ENCODE measurements around the gene AMH. TPM values are rescaled to one million over a fixed set of nuclear protein-coding genes. Genes with fewer than 3 reads are reported as not detected.

The AMH gene
- total RNA-seq, 1 experiment from 2014 or later, result 42.8 TPM

DNA sequence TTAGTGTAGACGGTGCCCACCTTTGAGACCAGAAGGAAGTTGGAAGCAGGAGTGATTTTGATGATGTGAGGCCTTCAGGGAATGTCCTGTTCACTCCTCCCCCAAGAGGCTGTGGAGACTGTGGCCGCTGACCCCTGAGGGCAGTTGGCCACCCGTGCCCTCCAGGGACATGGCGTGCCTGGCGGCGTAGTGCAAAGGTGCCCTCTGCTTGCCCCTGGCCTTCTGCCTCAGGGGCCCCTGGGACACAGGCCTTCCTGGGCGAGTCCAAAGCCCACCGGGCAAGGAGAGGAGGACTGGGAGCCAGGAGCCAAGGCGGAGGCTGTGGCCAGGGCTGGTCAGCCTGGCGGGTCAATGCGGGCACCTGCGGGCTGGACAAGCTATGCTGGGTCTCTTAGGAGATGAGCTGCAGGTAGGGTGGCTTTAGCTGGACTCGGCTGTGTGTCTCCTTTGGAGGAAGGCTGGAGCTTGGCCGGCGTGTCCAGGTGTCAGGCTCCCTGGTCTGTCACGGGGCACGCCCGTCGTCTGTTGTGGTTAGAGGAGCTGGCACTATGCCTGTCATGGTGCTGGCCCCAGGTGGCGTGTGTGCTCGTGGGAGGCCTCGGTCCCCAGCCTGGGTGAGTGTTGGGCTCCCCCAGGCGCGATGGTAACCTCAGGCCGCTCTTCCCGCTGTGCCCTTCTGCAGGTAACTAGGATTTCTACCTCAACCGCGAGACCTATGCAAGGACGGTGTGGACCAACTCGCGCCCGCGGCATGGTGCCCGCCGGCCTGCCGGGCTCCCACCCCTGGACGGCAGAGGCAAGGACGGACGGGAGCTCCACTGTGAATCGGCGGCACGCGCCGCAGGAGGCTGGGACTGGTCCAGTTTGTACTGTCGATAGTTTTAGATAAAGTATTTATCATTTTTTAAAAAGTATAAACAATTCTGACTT, 19.8 kb upstream of the AMH start:
- H3K27me3 ChIP-seq (ENCODE audit: insufficient read depth, low read length), result no peaks in the 10 kb centered on the region
- ChIA-PET RAD21 (ENCODE audit: low non-redundant PET in 1 of 2, low total read pairs in 2 of 2, uncharacterized antibody in 2 of 2, unreplicated experiment in 2 of 2) (interaction anchor here in 1 of 2 experiments (1.1 kb wide), 1 partner anchor 73 kb away, joined by 5 read pairs; no protein-coding TSS in a partner anchor), POLR2A (no interaction called here), CTCF (interaction anchor here (1.3 kb wide), 1 partner anchor 382 kb away, joined by 3 read pairs; no protein-coding TSS in a partner anchor)
- peaks cover 0 to 6% of the 10 kb centered on the region in 2 experiments; a peak in 1 of 4 replicates for H3K4me1 ChIP-seq (ENCODE audit: control insufficient read depth in 1 of 2, insufficient read depth in 2 of 2, low read length in 2 of 2)
- H3K4me2 ChIP-seq (ENCODE audit: low read length), result no peak overlapping the region
- ATAC-seq (no peak), DNase-seq (ENCODE audit: low read depth, low spot score) (no peak)
- no peaks in the 10 kb centered on the region; the same call in 1 of the 2 replicates for H4K20me1 ChIP-seq (ENCODE audit: insufficient read depth)
- no peak overlapping the region; the same call in 1 of the 2 replicates for H3K27ac ChIP-seq (ENCODE audit: low read depth, low read length)
- H3K4me3 ChIP-seq (replicated peaks in 1 of 2; ENCODE audit: low read depth in 1 of 2, low read length in 2 of 2), result no peak overlapping the region
- H2AFZ ChIP-seq (ENCODE audit: low read depth, low read length, poor library complexity, severe bottlenecking), result no peak overlapping the region
- peaks cover 16% of the 10 kb centered on the region for H3K79me2 ChIP-seq (ENCODE audit: insufficient read depth, low read length)
- TF ChIP-seq POLR2AphosphoS5 (IDR thresholded peaks at IDR 0.05; ENCODE audit: low read depth, low read length) (0 out of 2 replicates have a peak, but pooled peaks have one; percentile 4), CBX3 (IDR thresholded peaks at IDR 0.05; ENCODE audit: low read depth) (no peak)
- intact Hi-C loops (cut with micrococcal nuclease), result no loop called here
- no peak overlapping the region for H3K9ac ChIP-seq (ENCODE audit: low read length)
- no TSS peak for BruUV-seq (replicated peaks)
- H3K9me2 ChIP-seq (ENCODE audit: insufficient read depth), result no peaks in the 10 kb centered on the region
- H3K36me3 ChIP-seq (ENCODE audit: control insufficient read depth in 1 of 2, insufficient read depth in 2 of 2, low read length in 2 of 2), result peaks cover 5 to 36% of the 10 kb centered on the region in 2 experiments; a peak in 3 of 4 replicates
- no peaks in the 10 kb centered on the region for H3K9me3 ChIP-seq (ENCODE audit: control insufficient read depth in 1 of 2, insufficient read depth in 1 of 2, low read depth in 1 of 2, low read length in 2 of 2)

DNA sequence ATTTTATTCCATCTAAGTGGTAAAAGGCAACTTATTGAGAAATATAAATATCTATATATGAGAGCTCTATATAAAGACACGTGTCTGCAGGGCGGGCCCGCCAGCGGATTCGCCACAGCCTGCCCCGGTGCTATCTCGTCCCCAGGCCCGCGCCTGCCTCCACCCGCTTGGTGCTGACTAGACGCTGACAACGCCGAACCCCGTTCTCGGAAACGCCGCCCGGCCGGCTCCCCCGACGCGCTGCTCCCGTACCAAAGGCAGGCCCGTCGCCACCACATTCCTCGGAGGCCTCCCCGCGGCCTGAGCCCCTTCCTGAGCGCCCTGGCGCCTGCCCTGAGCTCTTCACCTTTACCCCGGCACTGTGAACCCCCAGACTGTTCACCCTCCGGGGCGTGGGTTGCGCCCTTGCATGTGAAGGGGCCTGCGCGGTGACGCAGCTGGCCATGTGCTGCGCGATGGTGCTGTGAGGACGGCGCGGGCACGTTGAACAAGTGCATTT, 19.0 kb upstream of the AMH start:
- H3K79me2 ChIP-seq (ENCODE audit: insufficient read depth, low read length), result peaks cover 24% of the 10 kb centered on the region
- no peak overlapping the region for H3K4me3 ChIP-seq (replicated peaks in 1 of 2; ENCODE audit: low read depth in 1 of 2, low read length in 2 of 2)
- peaks cover 3 to 13% of the 10 kb centered on the region in 2 experiments; a peak in 2 of 4 replicates for H3K4me1 ChIP-seq (ENCODE audit: control insufficient read depth in 1 of 2, insufficient read depth in 2 of 2, low read length in 2 of 2)
- H4K20me1 ChIP-seq (ENCODE audit: insufficient read depth), result no peaks in the 10 kb centered on the region; the same call in 1 of the 2 replicates
- RAD21 ChIA-PET (ENCODE audit: low non-redundant PET in 1 of 2, low total read pairs in 2 of 2, uncharacterized antibody in 2 of 2, unreplicated experiment in 2 of 2), result interaction anchor here in 1 of 2 experiments (1.1 kb wide), 1 partner anchor 74 kb away, joined by 5 read pairs; no protein-coding TSS in a partner anchor
- H3K9me2 ChIP-seq (ENCODE audit: insufficient read depth), result no peaks in the 10 kb centered on the region
- intact Hi-C loops (cut with micrococcal nuclease), result no loop called here
- ATAC-seq (no peak), DNase-seq (ENCODE audit: low read depth, low spot score) (no peak)
- H3K9me3 ChIP-seq (ENCODE audit: control insufficient read depth in 1 of 2, insufficient read depth in 1 of 2, low read depth in 1 of 2, low read length in 2 of 2), result no peaks in the 10 kb centered on the region
- POLR2A ChIA-PET, result no interaction called here
- no peak overlapping the region for H2AFZ ChIP-seq (ENCODE audit: low read depth, low read length, poor library complexity, severe bottlenecking)
- H3K4me2 ChIP-seq (ENCODE audit: low read length), result no peak overlapping the region
- no peak overlapping the region for H3K9ac ChIP-seq (ENCODE audit: low read length)
- BruUV-seq (replicated peaks), result no TSS peak
- TF ChIP-seq CEBPB (IDR thresholded peaks at IDR 0.05; ENCODE audit: low read depth), result no peak
- TF ChIP-seq YY1 (IDR thresholded peaks at IDR 0.05; ENCODE audit: extremely low read depth, insufficient replicate concordance, low read depth, low read length), result no peak
- TF ChIP-seq SP1 (IDR thresholded peaks at IDR 0.05; ENCODE audit: low read depth), result no peak
- TF ChIP-seq ZNF274 (IDR thresholded peaks at IDR 0.05; ENCODE audit: low read depth, low read length), result no peak
- TF ChIP-seq, protein P1, sequence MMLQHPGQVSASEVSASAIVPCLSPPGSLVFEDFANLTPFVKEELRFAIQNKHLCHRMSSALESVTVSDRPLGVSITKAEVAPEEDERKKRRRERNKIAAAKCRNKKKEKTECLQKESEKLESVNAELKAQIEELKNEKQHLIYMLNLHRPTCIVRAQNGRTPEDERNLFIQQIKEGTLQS (IDR thresholded peaks at IDR 0.05), result no peak
- no peak for TF ChIP-seq ELF1 (IDR thresholded peaks at IDR 0.05; ENCODE audit: borderline replicate concordance, low read depth)
- H3K36me3 ChIP-seq (ENCODE audit: control insufficient read depth in 1 of 2, insufficient read depth in 2 of 2, low read length in 2 of 2), result peaks cover 5 to 33% of the 10 kb centered on the region in 2 experiments; a peak in 2 of 4 replicates
- CTCF ChIA-PET, result interaction anchor here (1.3 kb wide), 1 partner anchor 381 kb away, joined by 3 read pairs; no protein-coding TSS in a partner anchor
- 0 out of 2 replicates have a peak overlapping the region, but pooled peaks have one; percentile 50 for H3K27ac ChIP-seq (ENCODE audit: low read depth, low read length)
- no peaks in the 10 kb centered on the region for H3K27me3 ChIP-seq (ENCODE audit: insufficient read depth, low read length)

Data from HCT116 (cell line).